T-helper 22 cell (primary cell): ENCODE results near the gene TMEM72.

ENCODE experiments used
- DNase-seq: peaks from one replicate; pipeline ENCODE4 v3.0.0-alpha.2; 2020; ENCODE audit warnings: low read depth

The TMEM72 gene

DNA sequence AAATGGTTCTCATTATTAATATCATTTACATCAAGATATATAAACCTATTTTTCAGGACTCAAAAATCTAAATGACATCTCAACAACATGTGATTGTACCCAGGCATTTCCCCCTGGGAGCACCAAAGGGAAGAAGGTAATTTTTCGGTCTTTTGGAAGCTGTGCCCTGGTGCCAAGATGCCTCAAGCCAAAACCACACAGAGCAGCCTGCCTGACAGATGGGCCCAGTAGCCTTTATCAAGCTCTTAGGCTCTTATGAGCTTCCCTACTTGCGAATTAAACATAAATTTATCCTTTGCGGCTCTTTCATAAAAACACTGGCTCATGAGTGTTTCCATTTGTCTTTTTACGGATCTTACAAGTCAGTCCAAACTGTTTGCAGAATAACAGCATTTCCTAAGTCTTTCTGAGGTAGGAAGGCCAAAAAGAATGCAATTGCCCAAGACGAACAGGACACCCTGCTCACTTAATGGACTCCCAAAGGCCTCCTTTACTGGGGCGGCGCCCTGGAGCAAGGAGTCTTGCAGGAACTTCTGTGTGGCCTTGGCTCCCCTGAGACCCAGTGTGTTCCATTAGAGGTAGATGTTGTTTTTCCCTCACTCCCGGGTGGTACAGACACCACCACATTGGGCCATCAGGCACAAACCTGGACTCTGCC is 44.4 kb downstream of the TMEM72 start:
- no peak for DNase-seq

GRCh38 chr10:44956226-44956625 is 45.1 kb downstream of the TMEM72 start:
- DNase-seq, result no peak

- no peak for DNase-seq
Observed at GRCh38 chr10:44956717-44957706, 45.9 kb downstream of the TMEM72 start.

DNA sequence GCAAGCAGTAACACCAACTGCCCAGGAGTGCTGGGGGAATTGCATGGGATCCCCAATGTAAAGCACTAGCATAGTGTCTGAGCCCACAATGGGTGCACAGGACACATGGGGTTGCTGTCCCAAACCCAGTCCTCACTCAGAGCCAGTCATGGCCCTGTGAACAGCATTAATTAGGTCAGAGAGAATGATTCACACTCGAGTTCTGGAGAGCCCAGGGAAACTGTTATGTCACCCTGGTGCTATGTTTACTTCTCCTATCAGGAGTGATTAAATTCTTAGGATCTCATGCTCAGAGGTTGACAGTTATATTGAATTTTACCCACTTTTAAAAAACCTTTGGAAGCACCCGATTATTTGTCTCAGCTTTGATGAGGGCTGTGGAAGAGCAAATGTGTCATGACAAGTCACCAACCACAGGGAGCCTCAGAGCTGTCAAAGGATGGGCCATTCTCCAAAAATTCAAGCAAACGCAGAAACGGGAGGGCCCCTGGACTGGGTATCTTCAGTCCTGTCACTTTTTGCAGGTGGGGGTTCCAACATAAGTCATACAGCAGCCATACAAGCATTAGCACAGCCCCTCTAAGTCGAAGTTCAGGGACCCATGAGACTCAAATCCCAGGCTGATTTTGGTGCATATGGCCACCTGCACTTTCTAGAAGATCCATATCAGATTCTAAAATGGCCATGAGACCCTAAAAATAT is 47.2 kb downstream of the TMEM72 start:
- DNase-seq, result no peak

DNA sequence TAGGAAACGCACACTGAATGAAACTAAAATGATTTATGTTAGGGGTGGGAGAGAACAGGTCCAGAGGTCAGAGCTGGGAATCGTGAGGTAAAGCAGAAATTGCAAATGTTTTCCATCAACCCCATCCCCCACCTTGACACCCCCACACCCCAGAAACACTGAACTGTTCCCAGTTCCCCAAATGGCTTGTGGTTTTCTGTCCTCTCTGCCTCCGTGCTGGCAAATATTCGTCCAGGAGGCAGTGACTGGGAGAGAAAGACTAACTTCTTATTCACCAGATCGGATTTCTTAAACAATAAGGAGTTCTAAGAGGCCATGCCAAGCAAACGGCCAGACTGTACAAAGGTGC is 47.7 kb downstream of the TMEM72 start:
- DNase-seq, result no peak

DNA sequence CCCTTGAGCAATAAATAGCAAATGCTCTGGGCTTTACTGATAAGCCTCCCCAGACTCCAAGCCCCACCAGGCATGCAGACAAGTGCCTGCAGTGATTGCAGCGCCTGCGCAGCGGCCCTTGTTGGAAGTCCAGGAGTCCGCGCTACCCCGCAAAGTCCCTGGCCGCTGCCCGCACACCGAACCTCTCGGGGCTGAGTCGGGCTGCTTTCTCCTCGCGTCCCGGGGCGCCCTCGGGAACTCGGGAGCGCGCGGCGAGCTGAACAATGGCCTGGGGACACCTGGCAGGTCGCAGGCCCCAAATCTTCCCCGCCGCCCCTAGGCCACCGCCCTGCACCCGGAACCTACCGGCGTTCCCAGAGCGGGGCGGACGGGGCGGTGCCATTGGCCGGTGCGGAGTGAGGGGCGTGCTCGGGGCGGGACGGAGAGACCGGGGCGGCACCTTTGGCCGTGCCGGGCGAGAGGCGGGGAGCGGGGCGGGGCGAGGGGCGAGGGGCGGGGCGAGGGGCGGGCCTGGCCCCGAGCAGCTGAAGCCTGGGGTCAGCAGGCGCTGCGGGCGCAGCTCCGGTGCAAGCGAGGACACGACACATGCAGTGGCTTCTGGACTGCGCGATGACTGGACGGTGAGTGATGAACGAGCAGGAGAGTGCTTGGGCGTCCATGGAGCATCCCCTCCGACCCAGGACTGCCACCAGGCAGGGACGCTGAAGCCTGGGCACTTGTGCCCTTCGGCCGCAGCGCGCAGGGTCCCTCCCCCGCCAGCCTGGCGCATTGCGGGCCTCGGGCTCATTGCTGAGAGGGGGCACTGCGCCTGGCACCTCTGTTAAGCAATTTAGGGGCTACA is 48.3 kb downstream of the TMEM72 start, which contains the start of gene RASSF4:
RASSF4 (plus strand) TSS at position 556 of the 841 bp plus-strand sequence. CDS start 10,401 bp downstream, outside the sequence.
- peak; percentile 82 for DNase-seq

DNA sequence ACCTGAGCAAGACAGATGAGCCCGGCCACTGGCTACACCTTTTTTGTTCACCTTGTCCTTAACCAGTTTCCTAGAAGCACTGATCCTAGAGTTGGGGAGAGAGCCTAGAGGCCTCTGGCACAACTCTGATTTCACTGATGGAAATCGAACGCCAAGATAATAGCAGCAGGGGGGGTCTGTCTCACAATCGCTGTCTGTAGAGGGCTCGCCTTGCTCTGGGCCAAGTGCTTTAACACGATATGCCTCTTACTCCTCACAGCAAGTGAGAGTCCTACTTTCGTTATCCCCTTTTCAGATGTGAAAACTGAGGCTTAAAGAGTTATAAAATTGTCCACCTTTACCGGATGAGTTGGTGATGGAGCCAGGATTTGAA is 48.9 kb downstream of the TMEM72 start:
- no peak for DNase-seq

- no peak for DNase-seq
Observed at GRCh38 chr10:44960482-44961229, 49.5 kb downstream of the TMEM72 start.

- DNase-seq, result no peak
Observed at GRCh38 chr10:44961230-44961571, 50.1 kb downstream of the TMEM72 start.

GRCh38 chr10:44961931-44962750 is 51.0 kb downstream of the TMEM72 start:
- DNase-seq, result no peak

DNA sequence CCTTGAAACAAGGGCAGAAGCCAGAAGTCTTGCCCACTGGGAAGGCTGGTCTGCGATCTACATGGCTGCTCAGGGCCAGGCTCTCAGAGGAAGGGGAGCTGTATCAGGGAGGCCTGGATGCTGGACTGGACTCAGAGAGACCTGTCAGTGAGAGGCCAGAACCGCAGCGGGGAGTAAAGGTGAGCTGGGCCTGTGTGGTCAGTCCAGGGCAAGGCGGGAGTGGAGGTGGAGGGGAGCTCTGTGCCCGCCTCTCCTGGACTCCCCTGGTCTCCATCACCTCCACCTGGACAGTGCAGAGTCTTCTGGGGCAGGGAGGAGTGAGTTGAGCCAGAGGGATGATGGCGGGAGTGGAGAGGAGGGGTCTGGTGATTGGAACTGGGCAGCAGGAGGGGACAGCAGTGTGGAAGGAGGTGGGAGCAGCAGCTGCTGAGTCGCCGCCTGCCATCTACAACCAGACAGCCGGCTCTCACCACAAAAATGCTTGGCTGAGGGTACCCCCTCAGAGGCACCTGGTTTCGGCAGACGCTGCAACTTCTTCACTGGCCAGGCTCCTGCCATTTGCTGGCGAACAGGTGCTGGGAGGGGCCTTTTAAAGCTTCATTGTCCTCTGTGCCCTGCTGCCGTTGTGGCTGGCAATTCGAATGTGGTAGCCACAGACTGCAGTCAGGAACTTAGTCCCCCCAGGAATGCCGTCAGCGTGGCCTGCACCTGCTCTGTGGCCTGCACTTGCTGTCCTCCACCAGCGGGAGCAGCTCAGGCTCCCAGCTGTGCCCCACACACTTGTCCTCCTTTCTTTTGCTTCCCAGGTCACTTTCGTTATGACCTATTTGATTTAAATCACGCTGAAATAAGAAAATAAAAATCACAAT is 52.0 kb downstream of the TMEM72 start:
- DNase-seq, result no peak

DNA sequence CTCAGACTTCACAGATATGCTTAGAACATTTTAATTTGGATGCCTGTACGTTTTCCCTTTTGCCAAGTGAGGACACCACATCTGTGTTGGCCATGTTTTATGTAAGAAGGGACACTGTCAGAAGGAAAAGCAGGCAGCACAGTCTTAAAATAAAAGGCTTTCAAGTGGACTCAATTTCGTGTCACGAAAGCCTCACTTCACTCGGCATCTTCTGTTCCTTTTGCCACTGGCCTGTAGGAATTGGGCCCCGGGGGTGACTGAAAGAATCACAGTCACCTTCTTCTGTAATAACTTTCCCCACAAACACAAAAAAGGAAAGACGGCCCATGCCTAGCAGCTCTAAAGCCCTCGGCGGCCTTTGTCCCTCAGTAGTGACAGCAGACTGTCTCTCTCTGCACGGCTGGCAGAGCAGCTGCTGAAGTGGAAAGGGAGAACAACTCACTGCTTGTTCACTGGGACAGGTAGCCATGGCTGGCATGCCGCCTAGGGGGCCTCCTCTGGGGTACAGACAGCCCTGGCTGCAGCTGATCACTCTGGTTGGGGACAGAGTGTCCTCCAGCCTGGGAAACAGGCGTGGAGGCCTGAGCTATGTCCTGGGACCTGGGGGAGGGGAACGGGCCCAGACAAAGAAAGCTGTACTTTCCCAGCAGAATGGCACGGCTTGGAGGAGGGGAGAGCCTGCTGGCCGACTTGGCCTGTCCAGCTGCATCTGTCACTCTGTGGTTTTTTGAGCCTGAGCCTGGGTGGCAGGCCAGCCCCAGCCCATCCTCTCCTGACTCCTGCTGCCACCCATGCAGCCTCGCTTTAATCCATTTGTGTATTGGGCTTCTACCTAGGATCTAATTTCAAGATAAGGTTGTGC is 52.9 kb downstream of the TMEM72 start:
- no peak for DNase-seq

GRCh38 chr10:44965104-44965503 is 54.0 kb downstream of the TMEM72 start:
- DNase-seq, result no peak

- no peak for DNase-seq
Observed at GRCh38 chr10:44965651-44966097, 54.5 kb downstream of the TMEM72 start.

DNA sequence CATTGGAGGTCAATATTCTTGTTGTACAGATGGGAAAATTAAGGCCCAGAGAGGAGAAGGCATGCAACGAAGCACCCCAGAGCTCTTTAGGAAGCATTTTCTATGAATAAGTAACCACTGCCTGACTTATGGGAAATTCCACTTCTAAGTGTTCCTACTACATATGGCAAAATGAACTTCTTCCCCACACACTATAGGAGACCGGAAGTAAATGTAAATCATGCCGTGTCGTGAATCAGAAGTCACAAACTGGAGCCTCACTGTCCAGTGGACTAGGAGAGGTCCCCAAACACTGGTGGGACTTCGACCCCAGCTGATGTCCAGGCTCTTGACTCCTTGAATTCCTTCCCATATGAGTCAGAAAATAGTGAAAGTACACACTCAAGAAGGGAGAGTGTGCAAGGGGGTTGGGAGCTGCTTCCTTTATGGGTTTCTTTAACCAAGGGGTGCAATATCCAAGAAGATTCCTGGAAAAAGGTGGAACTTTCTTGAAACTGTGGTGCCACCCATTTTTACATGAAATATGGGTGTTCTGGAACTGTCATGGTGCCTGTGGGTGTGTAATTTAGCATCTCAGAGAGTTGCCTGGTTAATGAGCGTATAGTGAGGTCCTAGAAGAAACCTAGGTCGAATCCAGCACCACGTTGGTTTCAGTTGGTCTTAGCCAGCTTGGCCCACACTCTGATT is 55.1 kb downstream of the TMEM72 start:
- DNase-seq, result no peak

- DNase-seq, result no peak
Observed at GRCh38 chr10:44966816-44967509, 55.8 kb downstream of the TMEM72 start.

GRCh38 chr10:44967616-44968015 is 56.5 kb downstream of the TMEM72 start:
- no peak for DNase-seq
